K562 (cell line): ENCODE results near the gene ABHD17C. TPM values are rescaled to one million over a fixed set of nuclear protein-coding genes. Genes with fewer than 3 reads are reported as not detected.

ENCODE experiments used
- ATAC-seq: fragments of 200-7000 bp; cut with Tn5 transposase; 3 replicates; pipeline ENCODE4 v1.9.1; 2020; ENCODE audit warnings: moderate library complexity
- BruUV-seq: library from RNA; stranded (reverse); fragments of 400-500 nt; replicated peaks from 2 replicates; lab custom pipeline; 2021; lab: Mats Ljungman, UMichigan
- CTCF ChIA-PET: fragments of 300-600 bp; formaldehyde crosslinking; extraction: SDS; loops from one replicate; lab custom pipeline; 2021; ENCODE audit warnings: low intra/inter-chr PET ratio; lab: Yijun Ruan, JAX
- POLR2A ChIA-PET: fragments of 300-600, 350-650 bp; sonication (Branson Sonifier 250); formaldehyde crosslinking; extraction: SDS; loops from one replicate; lab custom pipeline; 2021; ENCODE audit warnings: antibody characterized with exemption, inconsistent platforms; lab: Yijun Ruan, JAX
- DNase-seq, 4 experiments: peaks; one replicate each; pipeline versions ENCODE4 v3.0.0 to v3.0.0-alpha.2; 2011 to 2018; ENCODE audit warnings: low spot score in 3 of 4, mixed read lengths in 3 of 4; ENCODE audit errors: extremely low read depth in 1 of 4
- FAIRE-seq: peaks from 2 replicates; lab custom pipeline; 2011; peaks lifted over from hg19 to GRCh38; lab: Jason Lieb, UNC
- H2AFZ ChIP-seq: 2 replicates; pipeline ENCODE4 v1.6.0; 2011; ENCODE audit warnings: low read depth, low read length, control low read depth, inconsistent platforms
- H3K27ac ChIP-seq: fragments of 200-600 bp; 3 replicates; pipeline ENCODE4 v1.8.0; 2011; ENCODE audit warnings: low read depth, mild to moderate bottlenecking, control low read depth, inconsistent platforms, low read length, moderate library complexity, mixed read lengths; ENCODE audit errors: extremely low read depth
- H3K27me3 ChIP-seq, 2 experiments: fragments of 300-600 bp in 1 of 2; 2 replicates in 1 of 2; 3 replicates in 1 of 2; pipeline versions ENCODE4 v1.6.0 to v1.8.0; 2011; ENCODE audit warnings: inconsistent platforms in 2 of 2, low read length in 2 of 2, mild to moderate bottlenecking in 1 of 2, mixed read lengths in 1 of 2, moderate library complexity in 1 of 2; ENCODE audit not compliant: control insufficient read depth in 2 of 2, insufficient read depth in 2 of 2
- H3K36me3 ChIP-seq: fragments of 300-600 bp; 3 replicates; pipeline ENCODE4 v1.8.0; 2011; ENCODE audit warnings: mild to moderate bottlenecking, low read length, inconsistent platforms; ENCODE audit not compliant: control insufficient read depth, insufficient read depth
- H3K4me1 ChIP-seq, 2 experiments: fragments of 200-600 bp in 1 of 2; replicated peaks in 1 of 2; 2 replicates in 1 of 2; 3 replicates in 1 of 2; pipeline versions ENCODE4 v1.5.1 to v1.8.0; 2011; ENCODE audit warnings: inconsistent platforms in 2 of 2, low read length in 2 of 2, mild to moderate bottlenecking in 1 of 2, mixed read lengths in 1 of 2, moderate library complexity in 1 of 2; ENCODE audit not compliant: control insufficient read depth in 2 of 2, insufficient read depth in 2 of 2
- H3K4me2 ChIP-seq: 2 replicates; pipeline ENCODE4 v1.6.1; 2011; ENCODE audit warnings: low read length, control low read depth, inconsistent platforms, mixed read lengths; ENCODE audit not compliant: insufficient read depth
- H3K4me3 ChIP-seq: fragments of 200-600 bp; sonication (generic), shearing (Covaris generic); 2 replicates; pipeline ENCODE4 v1.5.1; 2016; ENCODE audit warnings: control low read depth, inconsistent platforms
- H3K79me2 ChIP-seq: fragments of 200-600 bp; 3 replicates; pipeline ENCODE4 v1.8.0; 2011; ENCODE audit warnings: low read length, inconsistent platforms; ENCODE audit not compliant: control insufficient read depth, insufficient read depth
- H3K9ac ChIP-seq, 2 experiments: 2 replicates each; pipeline versions ENCODE4 v1.6.0 to v1.6.1; 2011; ENCODE audit warnings: low read depth in 2 of 2, low read length in 2 of 2, control low read depth in 1 of 2, inconsistent platforms in 1 of 2, mild to moderate bottlenecking in 1 of 2, mixed read lengths in 1 of 2; ENCODE audit not compliant: insufficient read depth in 1 of 2
- H3K9me1 ChIP-seq: one replicate; pipeline ENCODE4 v1.6.0; 2011; ENCODE audit warnings: inconsistent platforms, mild to moderate bottlenecking, low read length, moderate library complexity; ENCODE audit not compliant: control insufficient read depth, insufficient read depth
- H3K9me3 ChIP-seq: replicated peaks from 2 replicates; pipeline ENCODE4 v1.5.1; 2011; ENCODE audit warnings: low read depth, low read length, inconsistent platforms; ENCODE audit not compliant: control insufficient read depth, insufficient read depth
- H4K20me1 ChIP-seq: replicated peaks from 2 replicates; pipeline ENCODE4 v1.6.1; 2011; ENCODE audit warnings: low read length, inconsistent platforms, mixed read lengths; ENCODE audit not compliant: control insufficient read depth, insufficient read depth
- ATF6 ChIP-seq: sonication (generic); formaldehyde crosslinking; IDR thresholded peaks from 2 replicates; pipeline ENCODE4 v1.4.0; 2020; ENCODE audit warnings: mild to moderate bottlenecking, missing genetic modification reagents
- CBX3 ChIP-seq, 2 experiments: IDR thresholded peaks; 1 replicate in 1 of 2; 2 replicates in 1 of 2; pipeline ENCODE4 v1.6.1; 2012; ENCODE audit warnings: inconsistent platforms in 2 of 2, low read length in 2 of 2, borderline replicate concordance in 1 of 2, control low read depth in 1 of 2
- CREB5 ChIP-seq: fragments of 250-450 bp; sonication (Bioruptor Pico); IDR thresholded peaks from 2 replicates; pipeline ENCODE4 v1.5.0; 2020; ENCODE audit warnings: mild to moderate bottlenecking
- FOXM1 ChIP-seq, 2 experiments: fragments of 450-650 bp in 1 of 2; sonication (generic) in 1 of 2; formaldehyde crosslinking in 1 of 2; IDR thresholded peaks; 2 replicates each; pipeline versions ENCODE4 v1.6.1 to v1.9.0; 2017 to 2022; ENCODE audit warnings: low read depth in 2 of 2, mild to moderate bottlenecking in 2 of 2, missing genetic modification reagents in 1 of 2, moderate library complexity in 1 of 2
- HDAC2 ChIP-seq: fragments of 450-650 bp; IDR thresholded peaks from 2 replicates; pipeline ENCODE4 v1.6.1; 2016; ENCODE audit warnings: mild to moderate bottlenecking
- HEY1 ChIP-seq: fragments of 250-450 bp; sonication (Bioruptor Pico); IDR thresholded peaks from 2 replicates; pipeline ENCODE4 v1.5.0; 2020; ENCODE audit warnings: mild to moderate bottlenecking, moderate library complexity, borderline replicate concordance
- L3MBTL2 ChIP-seq: fragments of 450-650 bp; IDR thresholded peaks from 2 replicates; pipeline ENCODE4 v1.6.1; 2016; ENCODE audit warnings: mild to moderate bottlenecking, moderate library complexity
- PHB2 ChIP-seq: fragments of 450-650 bp; IDR thresholded peaks from 2 replicates; pipeline ENCODE4 v1.6.1; 2017; ENCODE audit warnings: low read depth
- PRMT5 ChIP-seq: sonication (generic); formaldehyde crosslinking; IDR thresholded peaks from 2 replicates; pipeline ENCODE4 v1.5.0; 2020; ENCODE audit warnings: missing genetic modification reagents
- RBFOX2 ChIP-seq: fragments of 200-400 bp; formaldehyde crosslinking; IDR thresholded peaks from 2 replicates; pipeline ENCODE4 v1.6.1; 2017; ENCODE audit warnings: low read depth, mild to moderate bottlenecking, low read length, moderate library complexity
- SMAD1 ChIP-seq: fragments of 150-350 bp; IDR thresholded peaks from 2 replicates; pipeline ENCODE4 v1.6.1; 2014; ENCODE audit warnings: low read length, low read depth; ENCODE audit not compliant: partially characterized antibody
- ZNF12 ChIP-seq: sonication (generic); formaldehyde crosslinking; IDR thresholded peaks from 2 replicates; pipeline ENCODE4 v1.4.0; 2020; ENCODE audit warnings: mild to moderate bottlenecking, missing genetic modification reagents
- ZNF282 ChIP-seq: sonication (generic); formaldehyde crosslinking; IDR thresholded peaks from 2 replicates; pipeline ENCODE4 v1.8.1; 2023; ENCODE audit warnings: missing genetic modification reagents
- ZNF696 ChIP-seq: fragments of 250-450 bp; sonication (Bioruptor Pico); conservative IDR thresholded peaks from 2 replicates; pipeline ENCODE4 v1.4.0; 2020; ENCODE audit warnings: mild to moderate bottlenecking, moderate library complexity
- ZNF764 ChIP-seq: fragments of 250-450 bp; sonication (Bioruptor Pico); IDR thresholded peaks from 2 replicates; pipeline ENCODE4 v1.4.0; 2020; ENCODE audit warnings: low read depth, mild to moderate bottlenecking, moderate library complexity
- WGBS: fragments of 100-300 bp; shearing (Covaris generic); methylation state at CpG from one replicate; pipeline ENCODE4 v1.1.6; 2016; ENCODE audit warnings: low coverage, mixed read lengths; ENCODE audit not compliant: insufficient coverage; ENCODE audit errors: missing lambda C conversion rate; 5-methylcytosine and 5-hydroxymethylcytosine counted together
- in situ Hi-C: fragments of 300-500 bp; cut with MboI; formaldehyde crosslinking; loops from 4 replicates; pipeline ENCODE4 v1.15.0; 2018; ENCODE audit warnings: inconsistent platforms, mixed read lengths
- intact Hi-C: fragments of 100-400 bp; cut with micrococcal nuclease; formaldehyde crosslinking; loops from 2 replicates; pipeline ENCODE4 v1.14.2; 2022
- polyA plus RNA-seq, 8 experiments: library from polyadenylated mRNA; depleted of rRNA in 4 of 8; stranded (reverse) in 5 of 8; unstranded in 3 of 8; fragments of >200 nt; fragmentation: Nextera tagmentation in 2 of 8; fragmentation: Illumina TruSeq in 1 of 8; extraction: Ambion mirVana in 2 of 8; extraction: Trizol in 1 of 8; gene quantifications; 2 replicates each; pipeline versions ENCODE4 v1.2.1 to v1.2.3, GENCODE V29; 2011 to 2014; ENCODE audit warnings: inconsistent platforms in 1 of 8, missing spikeins in 1 of 8
- total RNA-seq, 7 experiments: library from RNA; depleted of rRNA in 6 of 7; stranded (reverse); fragments of >200 nt in 6 of 7; fragmentation: Illumina TruSeq in 2 of 7; extraction: Trizol in 2 of 7; gene quantifications; 2 replicates each; pipeline versions ENCODE4 v1.2.1 to v1.2.3, GENCODE V29; 2011 to 2021; ENCODE audit warnings: low replicate concordance in 1 of 7
- TF ChIP-seq, protein P1 (sequence below): fragments of 250-450 bp; sonication (Bioruptor Pico); IDR thresholded peaks from 2 replicates; pipeline ENCODE4 v1.5.0; 2021; ENCODE audit warnings: mild to moderate bottlenecking, borderline replicate concordance

The ABHD17C gene
- total and polyA plus RNA-seq, 9 of the 15 experiments (the other 6 are each of a cell fraction or from before 2014, with no cell fraction given), result 0.04 to 0.42 (median 0.19) TPM; not detected in 1

- Histone ChIP-seq H3K9me3 (no peaks in the 10 kb centered on the region), H3K4me3 (no peak overlapping the region), H3K27me3 (peaks cover 0 to 6% of the 10 kb centered on the region in 2 experiments; a peak in 1 of 5 replicates), H3K27ac (no peak overlapping the region), H4K20me1 (no peaks in the 10 kb centered on the region), H3K9me1 (no peaks in the 10 kb centered on the region), H3K9ac (no peak overlapping the region), H2AFZ (no peak overlapping the region), H3K79me2 (no peaks in the 10 kb centered on the region), H3K36me3 (no peaks in the 10 kb centered on the region), H3K4me2 (no peak overlapping the region), H3K4me1 (no peaks in the 10 kb centered on the region)
- POLR2A ChIA-PET, result no interaction called here
- ATAC-seq, result no peak
- in situ Hi-C loops (no loop called here), intact Hi-C loops (no loop called here)
- no peak for TF ChIP-seq CBX3 (IDR thresholded peaks at IDR 0.05; ENCODE audit: borderline replicate concordance in 1 of 2, low read length in 2 of 2)
- no peak for TF ChIP-seq PRMT5 (CRISPR knock-in tag)
- TF ChIP-seq CREB5, result no peak
- TF ChIP-seq, protein P1, sequence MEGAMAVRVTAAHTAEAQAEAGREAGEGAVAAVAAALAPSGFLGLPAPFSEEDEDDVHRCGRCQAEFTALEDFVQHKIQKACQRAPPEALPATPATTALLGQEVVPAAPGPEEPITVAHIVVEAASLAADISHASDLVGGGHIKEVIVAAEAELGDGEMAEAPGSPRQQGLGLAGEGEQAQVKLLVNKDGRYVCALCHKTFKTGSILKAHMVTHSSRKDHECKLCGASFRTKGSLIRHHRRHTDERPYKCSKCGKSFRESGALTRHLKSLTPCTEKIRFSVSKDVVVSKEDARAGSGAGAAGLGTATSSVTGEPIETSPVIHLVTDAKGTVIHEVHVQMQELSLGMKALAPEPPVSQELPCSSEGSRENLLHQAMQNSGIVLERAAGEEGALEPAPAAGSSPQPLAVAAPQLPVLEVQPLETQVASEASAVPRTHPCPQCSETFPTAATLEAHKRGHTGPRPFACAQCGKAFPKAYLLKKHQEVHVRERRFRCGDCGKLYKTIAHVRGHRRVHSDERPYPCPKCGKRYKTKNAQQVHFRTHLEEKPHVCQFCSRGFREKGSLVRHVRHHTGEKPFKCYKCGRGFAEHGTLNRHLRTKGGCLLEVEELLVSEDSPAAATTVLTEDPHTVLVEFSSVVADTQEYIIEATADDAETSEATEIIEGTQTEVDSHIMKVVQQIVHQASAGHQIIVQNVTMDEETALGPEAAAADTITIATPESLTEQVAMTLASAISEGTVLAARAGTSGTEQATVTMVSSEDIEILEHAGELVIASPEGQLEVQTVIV (CRISPR knock-in tag), result no peak
- no peak for TF ChIP-seq ZNF12
- TF ChIP-seq SMAD1, result no peak
- no peak for TF ChIP-seq ATF6 (CRISPR knock-in tag)
- no peak for TF ChIP-seq L3MBTL2
- TF ChIP-seq RBFOX2, result no peak
- TF ChIP-seq ZNF764 (CRISPR knock-in tag), result no peak
- TF ChIP-seq HDAC2, result no peak
- no peak for TF ChIP-seq ZNF696 (CRISPR knock-in tag)
- TF ChIP-seq FOXM1 (IDR thresholded peaks at IDR 0.05; ENCODE audit: low read depth), result no peak
- TF ChIP-seq FOXM1 (CRISPR knock-in tag; IDR thresholded peaks at IDR 0.05; ENCODE audit: low read depth), result no peak
- no peak for TF ChIP-seq HEY1
- TF ChIP-seq PHB2, result no peak
- no peak for TF ChIP-seq ZNF282 (CRISPR knock-in tag)
- CTCF ChIA-PET, result no interaction called here
- no peak for FAIRE-seq
- no peak for DNase-seq
- no TSS peak for BruUV-seq
- 0% methylated on average over 7 of the region's 7 CpGs for WGBS
Observed at GRCh38 chr15:80701676-80702311, 6.7 kb downstream of the ABHD17C start.
